Kidney (tissue), 14 donors: Measurements from ENCODE around the gene AFDN. TPM values are rescaled to one million over a fixed set of nuclear protein-coding genes. Genes with fewer than 3 reads are reported as not detected.

ENCODE experiments used
- DNase-seq, 5 donors: peaks; one replicate each; pipeline ENCODE4 v3.0.0-alpha.2; 2013 to 2020
- FAIRE-seq: peaks from 2 replicates; lab custom pipeline; 2012; peaks lifted over from hg19 to GRCh38; lab: Jason Lieb, UNC
- H3K27ac ChIP-seq, 2 donors: one replicate each; pipeline ENCODE4 v1.7.0; 2013; ENCODE audit warnings: low read depth in 2 of 2, low read length in 2 of 2, inconsistent platforms in 1 of 2
- H3K27me3 ChIP-seq: one replicate; pipeline ENCODE4 v1.7.1; 2013; ENCODE audit warnings: low read length, inconsistent platforms; ENCODE audit not compliant: control insufficient read depth, insufficient read depth
- H3K36me3 ChIP-seq, 3 donors: one replicate each; pipeline versions ENCODE4 v1.7.0 to v1.7.1; 2013; ENCODE audit warnings: low read length in 3 of 3, control low read depth in 1 of 3, inconsistent platforms in 1 of 3; ENCODE audit not compliant: insufficient read depth in 3 of 3, control insufficient read depth in 2 of 3
- H3K4me1 ChIP-seq, 3 donors: one replicate each; pipeline versions ENCODE4 v1.7.0 to v1.7.1; 2013; ENCODE audit warnings: low read length in 3 of 3, inconsistent platforms in 1 of 3, low read depth in 1 of 3; ENCODE audit not compliant: control insufficient read depth in 2 of 3, insufficient read depth in 2 of 3
- H3K4me3 ChIP-seq, 3 donors: one replicate each; pipeline versions ENCODE4 v1.7.0 to v1.8.1; 2013; ENCODE audit warnings: low read length in 3 of 3, control low read depth in 1 of 3, inconsistent platforms in 1 of 3
- H3K9ac ChIP-seq, 3 donors: one replicate each; pipeline versions ENCODE4 v1.7.0 to v1.7.1; 2013; ENCODE audit warnings: low read length in 3 of 3, control low read depth in 1 of 3, inconsistent platforms in 1 of 3
- H3K9me3 ChIP-seq, 3 donors: one replicate each; pipeline versions ENCODE4 v1.7.0 to v1.7.1; 2013; ENCODE audit warnings: low read length in 3 of 3, control low read depth in 1 of 3, inconsistent platforms in 1 of 3; ENCODE audit not compliant: control insufficient read depth in 2 of 3, insufficient read depth in 1 of 3
- intact Hi-C: fragments of 100-400 bp; cut with DNase I; formaldehyde crosslinking; loops from one replicate; pipeline ENCODE4 v1.11.1; 2022
- polyA plus RNA-seq: library from polyadenylated mRNA; stranded (reverse); fragments of 350-450 nt; fragmentation: Illumina TruSeq; extraction: RNeasy Lipid Tissue Mini Kit (QIAGEN cat#74804); gene quantifications from one replicate; pipeline ENCODE4 v1.2.3, GENCODE V29; 2014; ENCODE audit warnings: low read depth, low replicate concordance; ENCODE audit not compliant: insufficient read depth
- total RNA-seq: library from RNA; stranded (reverse); fragmentation: NEBNext Ultra II Directional; extraction: Animal tissue kit (Norgen Biotek cat#: 25700); gene quantifications from one replicate; pipeline ENCODE4 v1.2.1, GENCODE V29; 2021
- TF ChIP-seq, protein P1 (sequence below): IDR thresholded peaks from 3 replicates; pipeline ENCODE4 v1.5.1; 2012; ENCODE audit warnings: mild to moderate bottlenecking, moderate library complexity, borderline replicate concordance; ENCODE audit not compliant: insufficient read depth; ENCODE audit errors: extremely low read depth
- donor health status: control.
- donor health status: control.
- donor health status: control.
- donor health status: control.
- donor health status: control.
- donor health status: DM: yes; HTN: yes; CAD: no.
- donor health status: Normal renal cell carcinoma (clear cell type).

The AFDN gene
- total and polyA plus RNA-seq, 2 donors from 2014 or later, result 21.5 to 175 TPM

DNA sequence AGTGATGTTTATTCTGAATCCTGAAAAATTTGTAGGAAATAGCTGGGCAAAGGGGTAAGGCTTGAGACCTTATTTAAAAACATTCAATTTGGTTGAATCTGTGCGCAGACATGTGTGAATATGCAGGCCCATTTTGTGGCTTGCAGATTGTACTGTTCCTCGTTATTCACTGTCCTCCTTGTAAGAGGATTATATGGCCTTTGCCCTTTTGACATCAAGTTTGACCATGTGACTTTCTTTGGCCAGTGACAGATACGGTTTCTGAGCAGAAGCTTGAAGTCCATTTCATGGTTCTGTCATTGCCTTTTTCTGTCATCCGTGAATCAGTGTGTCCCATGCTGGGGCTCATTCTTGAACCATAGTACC lies 13.4 kb downstream of the AFDN start:
- Histone ChIP-seq H3K36me3 (no peaks in the 10 kb centered on the region), H3K4me1 (peaks cover 3 to 15% (median 11%) of the 10 kb centered on the region in 3 donors), H3K9ac (no peak overlapping the region), H3K4me3 (no peak overlapping the region), H3K27ac (no peak overlapping the region), H3K9me3 (no peaks in the 10 kb centered on the region), H3K27me3 (no peaks in the 10 kb centered on the region)
- intact Hi-C loops, result no loop called here
- TF ChIP-seq, protein P1, sequence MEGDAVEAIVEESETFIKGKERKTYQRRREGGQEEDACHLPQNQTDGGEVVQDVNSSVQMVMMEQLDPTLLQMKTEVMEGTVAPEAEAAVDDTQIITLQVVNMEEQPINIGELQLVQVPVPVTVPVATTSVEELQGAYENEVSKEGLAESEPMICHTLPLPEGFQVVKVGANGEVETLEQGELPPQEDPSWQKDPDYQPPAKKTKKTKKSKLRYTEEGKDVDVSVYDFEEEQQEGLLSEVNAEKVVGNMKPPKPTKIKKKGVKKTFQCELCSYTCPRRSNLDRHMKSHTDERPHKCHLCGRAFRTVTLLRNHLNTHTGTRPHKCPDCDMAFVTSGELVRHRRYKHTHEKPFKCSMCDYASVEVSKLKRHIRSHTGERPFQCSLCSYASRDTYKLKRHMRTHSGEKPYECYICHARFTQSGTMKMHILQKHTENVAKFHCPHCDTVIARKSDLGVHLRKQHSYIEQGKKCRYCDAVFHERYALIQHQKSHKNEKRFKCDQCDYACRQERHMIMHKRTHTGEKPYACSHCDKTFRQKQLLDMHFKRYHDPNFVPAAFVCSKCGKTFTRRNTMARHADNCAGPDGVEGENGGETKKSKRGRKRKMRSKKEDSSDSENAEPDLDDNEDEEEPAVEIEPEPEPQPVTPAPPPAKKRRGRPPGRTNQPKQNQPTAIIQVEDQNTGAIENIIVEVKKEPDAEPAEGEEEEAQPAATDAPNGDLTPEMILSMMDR, result no peak
- FAIRE-seq (no peak), DNase-seq (no peak)

DNA sequence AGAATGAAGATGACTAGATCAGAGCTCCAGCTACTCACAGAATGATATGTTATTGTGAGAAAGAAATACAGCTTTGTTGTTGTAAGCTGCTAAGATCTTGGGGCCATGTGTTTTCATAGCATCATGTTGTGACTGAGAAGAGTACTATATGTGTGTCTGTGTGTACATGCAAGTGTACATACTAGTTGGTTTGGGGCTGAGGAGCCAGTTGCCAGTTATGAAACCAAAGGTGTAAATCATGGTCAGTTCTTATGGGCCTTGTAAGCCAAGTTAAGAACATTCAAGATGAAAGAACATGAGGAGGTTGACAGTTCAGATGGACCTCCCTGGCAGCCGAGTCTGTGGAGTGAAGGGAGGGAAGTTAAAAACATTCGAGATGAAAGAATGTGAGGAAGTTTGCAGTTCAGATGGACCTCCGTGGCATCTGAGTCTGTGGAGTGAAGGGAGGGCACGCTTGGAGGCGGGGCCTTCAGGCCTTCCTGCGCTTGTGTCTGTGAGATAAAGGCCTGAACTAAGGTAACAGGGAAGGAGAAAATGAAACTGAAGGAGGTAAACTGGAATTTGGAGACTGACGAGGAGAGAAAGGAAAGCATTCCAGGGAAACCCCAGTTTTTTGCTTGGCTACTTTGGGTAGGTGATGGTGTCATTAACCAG lies 13.9 kb downstream of the AFDN start:
- FAIRE-seq (no peak), DNase-seq (no peak)
- H3K27me3 ChIP-seq, result no peaks in the 10 kb centered on the region
- no peak overlapping the region for H3K4me3 ChIP-seq
- intact Hi-C loops, result no loop called here
- no peaks in the 10 kb centered on the region for H3K36me3 ChIP-seq
- peaks cover 3 to 15% (median 11%) of the 10 kb centered on the region in 3 donors for H3K4me1 ChIP-seq
- H3K27ac ChIP-seq, result no peak overlapping the region
- no peak overlapping the region for H3K9ac ChIP-seq
- TF ChIP-seq, protein P1, result no peak
- H3K9me3 ChIP-seq, result no peaks in the 10 kb centered on the region

DNA sequence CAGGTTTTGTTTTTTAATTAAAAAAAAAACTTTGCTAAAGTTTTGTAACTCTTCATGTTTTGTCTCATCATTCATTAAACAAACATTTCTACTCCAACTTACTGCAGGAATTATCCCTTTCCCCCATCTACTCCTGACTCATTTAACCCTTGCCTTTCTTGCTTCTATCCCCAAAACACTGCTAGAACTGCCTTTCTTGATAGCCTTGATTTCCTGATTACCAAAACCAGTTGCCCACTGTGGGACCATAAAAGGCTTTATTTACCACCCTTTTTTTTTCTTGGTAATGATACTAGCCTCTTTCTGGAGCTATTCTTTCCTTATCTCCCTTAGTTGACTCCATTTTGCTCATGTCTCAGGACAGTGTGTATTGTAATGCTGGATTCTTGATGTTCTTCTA lies 15.3 kb downstream of the AFDN start:
- Histone ChIP-seq H3K4me1 (peaks cover 3 to 15% (median 11%) of the 10 kb centered on the region in 3 donors), H3K27me3 (no peaks in the 10 kb centered on the region), H3K27ac (no peak overlapping the region), H3K9ac (no peak overlapping the region), H3K9me3 (no peaks in the 10 kb centered on the region), H3K4me3 (no peak overlapping the region), H3K36me3 (no peaks in the 10 kb centered on the region)
- FAIRE-seq (no peak), DNase-seq (no peak)
- intact Hi-C loops, result no loop called here
- TF ChIP-seq, protein P1, result no peak

DNA sequence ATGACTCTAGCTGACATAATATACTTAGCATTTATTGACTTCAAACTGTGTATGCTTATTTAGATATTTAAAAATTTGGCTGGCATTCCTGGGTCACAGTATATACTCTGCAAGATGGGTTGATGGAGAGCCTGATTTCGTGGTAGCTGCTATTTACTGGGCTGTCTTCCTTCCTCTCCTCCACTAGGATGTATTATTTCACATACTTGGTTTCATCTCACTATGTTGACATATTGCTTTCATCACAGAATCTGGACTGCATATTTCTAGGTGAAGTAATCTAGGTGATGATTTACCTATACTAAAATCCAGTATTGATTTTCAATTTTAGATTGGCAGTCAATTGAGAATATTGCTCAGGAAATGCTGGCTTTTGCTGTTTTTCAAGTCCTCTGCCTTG lies 15.7 kb downstream of the AFDN start:
- no peak for DNase-seq
- intact Hi-C loops, result no loop called here
- Histone ChIP-seq H3K27me3 (no peaks in the 10 kb centered on the region), H3K36me3 (no peaks in the 10 kb centered on the region), H3K9ac (no peak overlapping the region), H3K4me3 (no peak overlapping the region), H3K27ac (no peak overlapping the region), H3K9me3 (no peaks in the 10 kb centered on the region), H3K4me1 (peaks cover 3 to 16% (median 15%) of the 10 kb centered on the region in 3 donors)
- TF ChIP-seq, protein P1, result no peak
- FAIRE-seq, result no peak
